ENCODE results near the gene CAMKV. TPM values are rescaled to one million over a fixed set of nuclear protein-coding genes. Genes with fewer than 3 reads are reported as not detected.
"Not testable (repeated sequence)": the region's sequence is repeated elsewhere in the genome, so short reads cannot be mapped to it uniquely, and the experiment has no call there.

Gene CAMKV
- polyA plus RNA-seq (2014; cell fraction: cytosol; rRNA removed): 62.4 and 73.1 TPM in 2 replicates
- 427 and 437 TPM in 2 replicates for polyA plus RNA-seq (2014; cell fraction: nucleus; rRNA removed)

GRCh38 chr3:49869525-49870126 lies at the start of gene CAMKV:
Gene CAMKV (minus strand): TSS chr3:49869906. CDS start chr3:49862388, 7,518 bp downstream.
- peak; percentile 62 for DNase-seq (ENCODE audit: low spot score)

- not testable (repeated sequence) for DNase-seq (ENCODE audit: low spot score)
These were observed 48.3 kb upstream of the CAMKV start for GRCh38 chr3:49917806-49918590.

- no peak for DNase-seq (ENCODE audit: low spot score)
These were observed 47.0 kb upstream of the CAMKV start for GRCh38 chr3:49916686-49917085.

- DNase-seq (ENCODE audit: low spot score): no peak
These were observed 45.2 kb upstream of the CAMKV start for GRCh38 chr3:49914906-49915305.

- peak; percentile 78 for DNase-seq (ENCODE audit: low spot score)
These were observed 43.2 kb upstream of the CAMKV start for GRCh38 chr3:49912881-49913281.

- DNase-seq (ENCODE audit: low spot score): no peak
These were observed 41.9 kb upstream of the CAMKV start for GRCh38 chr3:49911611-49912010.

GRCh38 chr3:49911124-49911420 lies 41.4 kb upstream of the CAMKV start:
- DNase-seq (ENCODE audit: low spot score): no peak

- no peak for DNase-seq (ENCODE audit: low spot score)
These were observed 40.9 kb upstream of the CAMKV start for GRCh38 chr3:49910409-49911123.

GRCh38 chr3:49908373-49909199 lies 38.9 kb upstream of the CAMKV start:
- no peak for DNase-seq (ENCODE audit: low spot score)

- peak; percentile 50 for DNase-seq (ENCODE audit: low spot score)
These were observed 36.5 kb upstream of the CAMKV start for GRCh38 chr3:49906073-49906743.

- DNase-seq (ENCODE audit: low spot score): not testable (repeated sequence)
These were observed 34.7 kb upstream of the CAMKV start for GRCh38 chr3:49904448-49904847.

GRCh38 chr3:49903451-49904424 lies 34.0 kb upstream of the CAMKV start, which contains the start of gene MST1R:
Gene MST1R (minus strand): TSS chr3:49903873. CDS start chr3:49903609, 264 bp downstream.
- peak; percentile 60 for DNase-seq (ENCODE audit: low spot score)

GRCh38 chr3:49902511-49903345 lies 33.0 kb upstream of the CAMKV start:
- DNase-seq (ENCODE audit: low spot score): no peak

- no peak for DNase-seq (ENCODE audit: low spot score)
These were observed 31.9 kb upstream of the CAMKV start for GRCh38 chr3:49901366-49902339.

GRCh38 chr3:49900491-49901153 lies 30.9 kb upstream of the CAMKV start:
- no peak for DNase-seq (ENCODE audit: low spot score)

GRCh38 chr3:49899815-49900214 lies 30.1 kb upstream of the CAMKV start:
- DNase-seq (ENCODE audit: low spot score): peak; percentile 65

GRCh38 chr3:49898991-49899390 lies 29.3 kb upstream of the CAMKV start:
- no peak for DNase-seq (ENCODE audit: low spot score)
